Trophoblast cell (in vitro differentiated cells and primary cell): Measurements from ENCODE around the gene TTPAL.

Source experiments
- DNase-seq, 2 donors: peaks; one replicate each; pipeline ENCODE4 v3.0.0-alpha.2; 2016
- H2AFZ ChIP-seq: 2 replicates; pipeline ENCODE4 v1.6.1; 2013; ENCODE audit warnings: low read length, moderate library complexity, mild to moderate bottlenecking; ENCODE audit not compliant: insufficient read depth, poor library complexity
- H2AK5ac ChIP-seq: 2 replicates; pipeline ENCODE4 v1.6.1; 2013; ENCODE audit warnings: mild to moderate bottlenecking, low read length
- H2BK120ac ChIP-seq: 2 replicates; pipeline ENCODE4 v1.6.1; 2013; ENCODE audit warnings: low read length, mild to moderate bottlenecking, moderate library complexity; ENCODE audit not compliant: insufficient read depth, poor library complexity
- H2BK12ac ChIP-seq: 2 replicates; pipeline ENCODE4 v1.6.1; 2013; ENCODE audit warnings: mild to moderate bottlenecking, low read length, moderate library complexity
- H2BK5ac ChIP-seq: 2 replicates; pipeline ENCODE4 v1.6.1; 2013; ENCODE audit warnings: low read length, low read depth, moderate library complexity, mild to moderate bottlenecking; ENCODE audit not compliant: poor library complexity
- H3K14ac ChIP-seq: 2 replicates; pipeline ENCODE4 v1.6.1; 2013; ENCODE audit warnings: mild to moderate bottlenecking, low read length
- H3K18ac ChIP-seq: 2 replicates; pipeline ENCODE4 v1.6.1; 2013; ENCODE audit warnings: mild to moderate bottlenecking, low read length
- H3K23ac ChIP-seq: 2 replicates; pipeline ENCODE4 v1.6.1; 2013; ENCODE audit warnings: low read length
- H3K27ac ChIP-seq: 2 replicates; pipeline ENCODE4 v1.5.1; 2013; ENCODE audit warnings: low read depth, mild to moderate bottlenecking, inconsistent platforms, low read length, moderate library complexity
- H3K27me3 ChIP-seq: 2 replicates; pipeline ENCODE4 v1.6.1; 2013; ENCODE audit warnings: inconsistent platforms, mild to moderate bottlenecking, low read length, moderate library complexity; ENCODE audit not compliant: insufficient read depth
- H3K36me3 ChIP-seq, 2 experiments: 1 replicate in 1 of 2; 2 replicates in 1 of 2; pipeline ENCODE4 v1.6.1; 2013; ENCODE audit warnings: low read length in 2 of 2, mild to moderate bottlenecking in 2 of 2, moderate library complexity in 1 of 2; ENCODE audit not compliant: insufficient read depth in 2 of 2, control insufficient read depth in 1 of 2
- H3K4ac ChIP-seq: 2 replicates; pipeline ENCODE4 v1.6.1; 2013; ENCODE audit warnings: low read depth, mild to moderate bottlenecking, low read length, moderate library complexity
- H3K4me1 ChIP-seq, 2 experiments: 1 replicate in 1 of 2; 2 replicates in 1 of 2; pipeline ENCODE4 v1.6.1; 2013; ENCODE audit warnings: low read length in 2 of 2, mild to moderate bottlenecking in 2 of 2, moderate library complexity in 1 of 2; ENCODE audit not compliant: insufficient read depth in 2 of 2, control insufficient read depth in 1 of 2
- H3K4me2 ChIP-seq: 2 replicates; pipeline ENCODE4 v1.6.1; 2013; ENCODE audit warnings: inconsistent platforms, mild to moderate bottlenecking, low read length, moderate library complexity
- H3K4me3 ChIP-seq: 2 replicates; pipeline ENCODE4 v1.5.1; 2013; ENCODE audit warnings: mild to moderate bottlenecking, low read depth, low read length, inconsistent platforms
- H3K79me1 ChIP-seq: one replicate; pipeline ENCODE4 v1.6.1; 2013; ENCODE audit warnings: low read length
- H3K79me2 ChIP-seq: 2 replicates; pipeline ENCODE4 v1.6.1; 2013; ENCODE audit warnings: low read length, mild to moderate bottlenecking; ENCODE audit not compliant: control insufficient read depth, insufficient read depth, poor library complexity
- H3K9ac ChIP-seq: 2 replicates; pipeline ENCODE4 v1.6.1; 2013; ENCODE audit warnings: mild to moderate bottlenecking, low read length
- H3K9me3 ChIP-seq: 2 replicates; pipeline ENCODE4 v1.6.1; 2013; ENCODE audit warnings: low read depth, mild to moderate bottlenecking, control low read depth, inconsistent platforms, low read length; ENCODE audit not compliant: insufficient read depth
- H4K12ac ChIP-seq: 2 replicates; pipeline ENCODE4 v1.6.1; 2013; ENCODE audit warnings: low read depth, mild to moderate bottlenecking, low read length, moderate library complexity
- H4K8ac ChIP-seq: 2 replicates; pipeline ENCODE4 v1.6.1; 2013; ENCODE audit warnings: low read depth, mild to moderate bottlenecking, low read length, moderate library complexity
- H4K91ac ChIP-seq: one replicate; pipeline ENCODE4 v1.6.1; 2013; ENCODE audit warnings: low read depth, mild to moderate bottlenecking, low read length, moderate library complexity
- WGBS: extraction: QIAGEN DNeasy Blood & Tissue Kit; methylation state at CpG from one replicate; pipeline ENCODE4 v1.1.7; 2013; ENCODE audit warnings: missing lambda C conversion rate; ENCODE audit not compliant: insufficient read length, insufficient coverage; ENCODE audit errors: extremely low coverage; 5-methylcytosine and 5-hydroxymethylcytosine counted together

The TTPAL gene

DNA sequence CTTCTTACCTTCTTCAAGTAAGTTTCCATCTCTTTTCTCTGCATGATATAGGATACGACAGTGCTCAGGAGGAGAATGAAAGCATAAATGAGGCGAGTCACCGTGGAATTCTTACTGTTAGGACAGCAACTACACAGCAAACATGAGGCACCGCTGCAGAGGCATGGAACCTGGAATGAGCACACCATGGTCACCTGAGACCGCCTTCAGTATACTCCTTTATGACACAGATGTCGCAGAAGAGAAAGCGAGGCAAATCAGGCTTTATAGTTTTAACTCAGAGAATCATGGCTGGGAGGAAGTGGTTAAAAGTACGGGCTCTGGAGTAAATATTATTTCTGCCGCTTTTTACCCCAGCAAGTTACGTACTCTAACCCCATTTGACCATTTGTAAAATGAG lies 38.2 kb downstream of the TTPAL start:
- H3K27ac ChIP-seq, result no peak overlapping the region
- no peaks in the 10 kb centered on the region for H3K4me1 ChIP-seq
- no peak overlapping the region for H3K23ac ChIP-seq
- H2BK120ac ChIP-seq, result no peak overlapping the region
- no peaks in the 10 kb centered on the region for H3K9me3 ChIP-seq
- no peak overlapping the region for H3K4me2 ChIP-seq
- H3K36me3 ChIP-seq, result peaks cover 15 to 18% of the 10 kb centered on the region in 2 experiments
- no peak overlapping the region for H4K12ac ChIP-seq
- no CpG with 5 or more reads among the region's 10 CpGs for WGBS
- no peak overlapping the region for H4K8ac ChIP-seq
- no peak overlapping the region for H3K14ac ChIP-seq
- H3K4ac ChIP-seq, result no peak overlapping the region
- no peak overlapping the region for H4K91ac ChIP-seq
- H3K4me3 ChIP-seq, result no peak overlapping the region
- no peak overlapping the region for H3K9ac ChIP-seq
- H3K18ac ChIP-seq, result no peak overlapping the region
- H3K27me3 ChIP-seq, result no peaks in the 10 kb centered on the region
- H2AFZ ChIP-seq, result no peak overlapping the region
- no peaks in the 10 kb centered on the region for H3K79me1 ChIP-seq
- no peak overlapping the region for H2BK12ac ChIP-seq
- no peak overlapping the region for H2BK5ac ChIP-seq
- no peak for DNase-seq
- H2AK5ac ChIP-seq, result no peak overlapping the region
- H3K79me2 ChIP-seq, result no peaks in the 10 kb centered on the region

DNA sequence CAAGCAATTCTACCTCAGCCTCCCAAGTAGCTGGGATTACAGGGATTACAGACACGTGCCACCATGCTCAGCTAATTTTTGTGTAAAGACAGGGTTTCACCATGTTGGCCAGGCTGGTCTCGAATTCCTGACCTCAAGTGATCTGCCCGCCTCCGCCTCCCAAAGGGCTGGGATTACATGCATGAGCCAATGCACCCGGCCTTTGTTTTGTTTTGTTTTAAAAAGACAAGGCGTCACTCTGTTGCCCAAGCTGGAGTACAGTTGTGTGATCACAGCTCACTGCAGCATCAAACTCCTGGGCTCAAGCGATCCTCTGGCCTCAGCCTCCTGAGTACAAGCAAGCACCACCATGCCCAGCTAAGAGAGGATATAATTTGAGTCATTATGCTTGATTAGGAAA lies 40.8 kb downstream of the TTPAL start:
- H3K23ac ChIP-seq, result no peak overlapping the region
- DNase-seq, result no peak
- H3K36me3 ChIP-seq, result peaks cover 4 to 7% of the 10 kb centered on the region in 2 experiments
- H3K27me3 ChIP-seq, result no peaks in the 10 kb centered on the region
- no peak overlapping the region for H2BK5ac ChIP-seq
- no peak overlapping the region for H2BK120ac ChIP-seq
- H3K18ac ChIP-seq, result no peak overlapping the region
- WGBS, result no CpG with 5 or more reads among the region's 7 CpGs
- H3K4me1 ChIP-seq, result peaks cover 2 to 3% of the 10 kb centered on the region in 2 experiments
- H3K27ac ChIP-seq, result no peak overlapping the region
- H3K4me2 ChIP-seq, result no peak overlapping the region
- no peaks in the 10 kb centered on the region for H3K79me1 ChIP-seq
- no peak overlapping the region for H2BK12ac ChIP-seq
- H3K79me2 ChIP-seq, result peaks cover 5% of the 10 kb centered on the region
- H4K91ac ChIP-seq, result no peak overlapping the region
- no peak overlapping the region for H3K14ac ChIP-seq
- H4K8ac ChIP-seq, result no peak overlapping the region
- no peak overlapping the region for H3K4ac ChIP-seq
- H2AFZ ChIP-seq, result no peak overlapping the region
- no peak overlapping the region for H3K9ac ChIP-seq
- H3K4me3 ChIP-seq, result no peak overlapping the region
- no peaks in the 10 kb centered on the region for H3K9me3 ChIP-seq
- H4K12ac ChIP-seq, result no peak overlapping the region
- no peak overlapping the region for H2AK5ac ChIP-seq

GRCh38 chr20:44517454-44517853 lies 41.8 kb downstream of the TTPAL start:
- H2BK12ac ChIP-seq, result no peak overlapping the region
- H3K27me3 ChIP-seq, result no peaks in the 10 kb centered on the region
- no peak overlapping the region for H3K14ac ChIP-seq
- H4K12ac ChIP-seq, result no peak overlapping the region
- no peak overlapping the region for H3K27ac ChIP-seq
- no peak overlapping the region for H2BK5ac ChIP-seq
- WGBS, result no CpG with 5 or more reads among the region's 3 CpGs
- no peak overlapping the region for H3K4me2 ChIP-seq
- no peak overlapping the region for H2AK5ac ChIP-seq
- H2AFZ ChIP-seq, result no peak overlapping the region
- H3K36me3 ChIP-seq, result peaks cover 0 to 4% of the 10 kb centered on the region in 2 experiments
- DNase-seq, result no peak
- no peak overlapping the region for H4K91ac ChIP-seq
- peaks cover 8% of the 10 kb centered on the region for H3K79me2 ChIP-seq
- H3K4me3 ChIP-seq, result no peak overlapping the region
- H4K8ac ChIP-seq, result no peak overlapping the region
- H3K4me1 ChIP-seq, result peaks cover 2 to 3% of the 10 kb centered on the region in 2 experiments
- H3K9ac ChIP-seq, result no peak overlapping the region
- H2BK120ac ChIP-seq, result no peak overlapping the region
- H3K9me3 ChIP-seq, result no peaks in the 10 kb centered on the region
- H3K18ac ChIP-seq, result no peak overlapping the region
- peaks cover 4% of the 10 kb centered on the region for H3K79me1 ChIP-seq
- H3K4ac ChIP-seq, result peak overlapping the region; percentile 33
- H3K23ac ChIP-seq, result no peak overlapping the region

- Histone ChIP-seq H2BK5ac (no peak overlapping the region), H3K27ac (no peak overlapping the region), H4K91ac (no peak overlapping the region), H3K79me2 (peaks cover 8% of the 10 kb centered on the region), H3K18ac (no peak overlapping the region), H2BK12ac (no peak overlapping the region), H3K23ac (no peak overlapping the region), H2AFZ (no peak overlapping the region), H2BK120ac (no peak overlapping the region), H3K4me2 (no peak overlapping the region), H3K9me3 (no peaks in the 10 kb centered on the region), H3K27me3 (no peaks in the 10 kb centered on the region), H3K36me3 (peaks cover 0 to under 1% of the 10 kb centered on the region in 2 experiments), H3K4me3 (no peak overlapping the region), H3K4me1 (peaks cover 2 to 3% of the 10 kb centered on the region in 2 experiments), H4K8ac (no peak overlapping the region), H3K9ac (no peak overlapping the region), H3K14ac (no peak overlapping the region), H4K12ac (no peak overlapping the region), H3K79me1 (peaks cover 4% of the 10 kb centered on the region), H3K4ac (peak overlapping the region; percentile 48), H2AK5ac (no peak overlapping the region)
- DNase-seq, result no peak
- WGBS, result no CpG with 5 or more reads among the region's 3 CpGs
Measured at GRCh38 chr20:44518248-44518647, 42.6 kb downstream of the TTPAL start.
